RPMI8226 (cell line): ENCODE measurements around the gene TAS2R43.
"Not testable (repeated sequence)": the region's sequence is repeated elsewhere in the genome, so short reads cannot be mapped to it uniquely, and the experiment has no call there.

Source experiments
- DNase-seq: peaks from one replicate; pipeline ENCODE4 v3.0.0-alpha.2; 2015

TAS2R43 gene

GRCh38 chr12:11059041-11059440 is 33.1 kb downstream of the TAS2R43 start:
- no peak for DNase-seq

GRCh38 chr12:11055306-11055705 is 36.8 kb downstream of the TAS2R43 start:
- no peak for DNase-seq

GRCh38 chr12:11049806-11050531 is 42.1 kb downstream of the TAS2R43 start:
- not testable (repeated sequence) for DNase-seq

- not testable (repeated sequence) for DNase-seq
Observed at GRCh38 chr12:11041366-11041765, 50.7 kb downstream of the TAS2R43 start.
